Pancreas (tissue), 10 donors: ENCODE data around the gene SCN3B. TPM values are rescaled to one million over a fixed set of nuclear protein-coding genes. Genes with fewer than 3 reads are reported as not detected.

Experiments
- ATAC-seq, 4 donors: fragments of 200-7000 bp; cut with Tn5 transposase; one replicate each; pipeline versions ENCODE4 v1.8.0 to v1.9.1; 2020; ENCODE audit warnings: mild to moderate bottlenecking in 4 of 4, moderate library complexity in 4 of 4
- DNase-seq, 6 donors: peaks; one replicate each; pipeline ENCODE4 v3.0.0-alpha.2; 2020
- FAIRE-seq: peaks from 2 replicates; lab custom pipeline; 2012; peaks lifted over from hg19 to GRCh38; lab: Jason Lieb, UNC
- H3K27ac ChIP-seq, 4 donors: fragments of 200-600 bp; sonication (generic); 1 replicate in 3 of 4; 2 replicates in 1 of 4; pipeline versions ENCODE4 v1.5.0 to v1.8.0; 2020
- H3K27me3 ChIP-seq, 4 donors: fragments of 200-600 bp; one replicate each; pipeline ENCODE4 v1.8.0; 2021
- H3K36me3 ChIP-seq, 3 donors: fragments of 200-600 bp; sonication (generic) in 1 of 3; one replicate each; pipeline versions ENCODE4 v1.5.0 to v1.8.0; 2020 to 2021
- H3K4me1 ChIP-seq, 3 donors: fragments of 200-600 bp; one replicate each; pipeline ENCODE4 v1.8.0; 2021
- H3K4me3 ChIP-seq, 4 donors: fragments of 200-600 bp; sonication (generic) in 2 of 4; one replicate each; pipeline versions ENCODE4 v1.5.0 to v1.8.0; 2020 to 2021
- H3K9me3 ChIP-seq, 4 donors: fragments of 200-600 bp; one replicate each; pipeline ENCODE4 v1.8.0; 2021
- WGBS, 2 donors: extraction: QIAGEN DNeasy Blood & Tissue Kit; methylation state at CpG; one replicate each; pipeline ENCODE4 v1.1.7; 2013; 5-methylcytosine and 5-hydroxymethylcytosine counted together
- intact Hi-C, 3 donors: fragments of 100-400 bp; cut with DNase I; formaldehyde crosslinking; loops; one replicate each; pipeline versions ENCODE4 v1.11.1 to v1.14.2; 2022
- polyA plus RNA-seq, 2 donors: library from polyadenylated mRNA; stranded (reverse); fragments of 200-250 nt; gene quantifications; one replicate each; pipeline ENCODE4 v1.2.3, GENCODE V29; 2013
- total RNA-seq, 6 donors: library from RNA; stranded (reverse); fragmentation: NEBNext Ultra II Directional in 4 of 6; extraction: Animal tissue kit (Norgen Biotek cat#: 25700) in 4 of 6; gene quantifications; one replicate each; pipeline versions ENCODE4 v1.2.1 to v1.2.4, GENCODE V29; 2021 to 2023
- TF ChIP-seq, protein P1 (sequence below), 4 donors: fragments of 200-600 bp; sonication (generic) in 3 of 4; IDR thresholded peaks; one replicate each; pipeline versions ENCODE4 v1.5.0 to v1.8.0; 2021; ENCODE audit warnings: antibody characterized with exemption in 4 of 4
- donor health status: healthy with polysubstance abuse.
- donor health status: DM: no; HTN: no; CAD: no; lungs with moderate emphysema.
- donor health status: DM: no; HTN: no; CAD: no.
- donor health status: control.
- donor health status: control.
- donor health status: Bipolar disorder and iron deficiency.
- donor health status: DM: yes; HTN: yes; CAD: no.
- donor health status: DM: no; HTN: no; CAD: no.
- donor health status: DM: no; HTN: no; CAD: no.
- donor health status: DM: yes; HTN: yes; CAD: no.

The SCN3B gene
- total and polyA plus RNA-seq, 8 donors, result 0.44 to 4.5 (median 1.1) TPM

- no peaks in the 10 kb centered on the region for H3K9me3 ChIP-seq
- 47 to 56% methylated on average over 11 of the region's 11 CpGs for WGBS, 2 donors
- peak; percentile 76 to 86 (median 80) for ATAC-seq
- H3K4me3 ChIP-seq, result no peak overlapping the region
- intact Hi-C loops, result no loop called here
- H3K27me3 ChIP-seq, result no peaks in the 10 kb centered on the region
- peak in 4 of 6 donors; percentile 31 to 56 (median 40) for DNase-seq
- TF ChIP-seq, protein P1, sequence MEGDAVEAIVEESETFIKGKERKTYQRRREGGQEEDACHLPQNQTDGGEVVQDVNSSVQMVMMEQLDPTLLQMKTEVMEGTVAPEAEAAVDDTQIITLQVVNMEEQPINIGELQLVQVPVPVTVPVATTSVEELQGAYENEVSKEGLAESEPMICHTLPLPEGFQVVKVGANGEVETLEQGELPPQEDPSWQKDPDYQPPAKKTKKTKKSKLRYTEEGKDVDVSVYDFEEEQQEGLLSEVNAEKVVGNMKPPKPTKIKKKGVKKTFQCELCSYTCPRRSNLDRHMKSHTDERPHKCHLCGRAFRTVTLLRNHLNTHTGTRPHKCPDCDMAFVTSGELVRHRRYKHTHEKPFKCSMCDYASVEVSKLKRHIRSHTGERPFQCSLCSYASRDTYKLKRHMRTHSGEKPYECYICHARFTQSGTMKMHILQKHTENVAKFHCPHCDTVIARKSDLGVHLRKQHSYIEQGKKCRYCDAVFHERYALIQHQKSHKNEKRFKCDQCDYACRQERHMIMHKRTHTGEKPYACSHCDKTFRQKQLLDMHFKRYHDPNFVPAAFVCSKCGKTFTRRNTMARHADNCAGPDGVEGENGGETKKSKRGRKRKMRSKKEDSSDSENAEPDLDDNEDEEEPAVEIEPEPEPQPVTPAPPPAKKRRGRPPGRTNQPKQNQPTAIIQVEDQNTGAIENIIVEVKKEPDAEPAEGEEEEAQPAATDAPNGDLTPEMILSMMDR (IDR thresholded peaks at IDR 0.05), result no peak
- no peaks in the 10 kb centered on the region for H3K36me3 ChIP-seq
- H3K4me1 ChIP-seq, result peaks cover 0 to 3% (median 0%) of the 10 kb centered on the region in 3 donors
- peak overlapping the region in 2 of 4 donors; percentile 62 to 71 for H3K27ac ChIP-seq
- no peak for FAIRE-seq
Observed at GRCh38 chr11:123590296-123590912, 64.0 kb downstream of the SCN3B start.

- H3K27ac ChIP-seq, result peak overlapping the region in 1 of 4 donors; percentile 42
- WGBS, 2 donors, result 79 to 88% methylated on average over 5 of the region's 5 CpGs
Observed at GRCh38 chr11:123588864-123589262, 65.6 kb downstream of the SCN3B start.

DNA sequence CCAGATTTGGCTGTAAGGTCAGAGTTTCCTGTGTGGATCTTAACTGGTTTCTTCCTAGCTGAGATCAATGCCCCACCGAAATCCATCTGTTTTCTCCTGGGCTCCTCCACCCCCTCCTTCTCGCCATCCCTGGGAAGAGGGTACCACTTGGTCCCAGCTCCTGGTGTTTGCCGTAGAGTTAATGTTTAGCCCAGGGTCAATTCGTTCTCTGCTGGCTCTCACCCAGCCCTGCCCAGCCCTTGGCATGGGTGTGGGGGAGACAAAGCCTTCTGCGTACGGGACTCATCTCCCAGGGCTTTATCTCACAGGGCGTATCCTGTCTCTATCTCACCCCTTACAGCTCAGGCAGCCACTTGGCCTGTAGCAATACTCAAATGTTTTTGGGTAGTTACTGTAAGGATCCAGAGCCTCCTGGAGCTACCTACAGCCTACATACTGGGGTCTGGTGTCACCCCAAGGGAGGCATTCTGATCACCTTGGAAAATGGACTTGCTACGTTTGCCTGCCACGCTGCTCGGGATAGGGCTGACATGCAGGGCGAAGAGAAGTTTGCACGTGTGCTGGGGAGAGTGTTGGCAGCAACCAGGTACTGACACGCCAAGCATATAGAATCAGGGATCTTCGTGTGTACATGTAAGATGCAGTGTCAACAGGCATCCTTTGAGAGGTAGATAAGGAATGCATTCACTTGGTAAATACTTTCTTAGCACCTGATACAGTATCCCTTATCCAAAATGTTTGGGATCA is 66.1 kb downstream of the SCN3B start:
- no peak for FAIRE-seq
- Histone ChIP-seq H3K27me3 (no peaks in the 10 kb centered on the region), H3K36me3 (no peaks in the 10 kb centered on the region), H3K9me3 (no peaks in the 10 kb centered on the region), H3K27ac (peak overlapping the region in 2 of 4 donors; percentile 23 to 42), H3K4me3 (no peak overlapping the region), H3K4me1 (peaks cover 0 to 3% (median 0%) of the 10 kb centered on the region in 3 donors)
- intact Hi-C loops, result no loop called here
- peak; percentile 65 to 83 (median 78) for ATAC-seq
- 21 to 32% methylated on average over 14 of the region's 14 CpGs for WGBS, 2 donors
- DNase-seq, result peak in 4 of 6 donors; percentile 39 to 56 (median 45)
- TF ChIP-seq, protein P1 (IDR thresholded peaks at IDR 0.05), result no peak

More at GRCh38 chr11:123588864-123589262, 65.6 kb downstream of the SCN3B start:
- TF ChIP-seq, protein P1 (IDR thresholded peaks at IDR 0.05), result no peak
- no peaks in the 10 kb centered on the region for H3K36me3 ChIP-seq
- H3K27me3 ChIP-seq, result no peaks in the 10 kb centered on the region
- H3K4me1 ChIP-seq, result peaks cover 0 to 3% (median 0%) of the 10 kb centered on the region in 3 donors
- intact Hi-C loops, result no loop called here
- H3K4me3 ChIP-seq, result no peak overlapping the region
- ATAC-seq (no peak), DNase-seq (no peak), FAIRE-seq (no peak)
- no peaks in the 10 kb centered on the region for H3K9me3 ChIP-seq

- intact Hi-C loops, result no loop called here
- TF ChIP-seq, protein P1 (IDR thresholded peaks at IDR 0.05), result no peak
- ATAC-seq, result peak in 2 of 4 donors; percentile 8 to 9
- H3K36me3 ChIP-seq, result no peaks in the 10 kb centered on the region
- FAIRE-seq, result no peak
- H3K4me3 ChIP-seq, result no peak overlapping the region
- WGBS, 2 donors, result 62 to 71% methylated on average over 6 of the region's 6 CpGs
- H3K9me3 ChIP-seq, result no peaks in the 10 kb centered on the region
- peaks cover 0 to 3% (median 0%) of the 10 kb centered on the region in 3 donors for H3K4me1 ChIP-seq
- DNase-seq, result no peak
- H3K27ac ChIP-seq, result peak overlapping the region in 3 of 4 donors; percentile 4 to 42 (median 23)
- H3K27me3 ChIP-seq, result no peaks in the 10 kb centered on the region
Observed at GRCh38 chr11:123587559-123587958, 66.9 kb downstream of the SCN3B start.
